Stomach (tissue), 4 donors: ENCODE results near the gene HDAC9.

Experiments
- POLR2A ChIP-seq, 4 donors: fragments of 450-650 bp; IDR thresholded peaks; one replicate each; pipeline ENCODE4 v1.6.1; 2016; ENCODE audit warnings: antibody characterized with exemption in 4 of 4, control low read depth in 2 of 4, mild to moderate bottlenecking in 1 of 4, moderate library complexity in 1 of 4
- POLR2AphosphoS5 ChIP-seq, 3 donors: sonication (generic); formaldehyde crosslinking; IDR thresholded peaks; one replicate each; pipeline ENCODE4 v1.6.1; 2016; ENCODE audit warnings: antibody characterized with exemption in 3 of 3
- TF ChIP-seq, protein P1 (sequence below), 7 experiments: fragments of 450-650 bp in 4 of 7; fragments of 200-600 bp in 3 of 7; sonication (generic) in 3 of 7; IDR thresholded peaks; one replicate each; pipeline ENCODE4 v1.5.1; 2016 to 2019; ENCODE audit warnings: antibody characterized with exemption in 7 of 7, control low read depth in 2 of 7, mild to moderate bottlenecking in 1 of 7

DNA sequence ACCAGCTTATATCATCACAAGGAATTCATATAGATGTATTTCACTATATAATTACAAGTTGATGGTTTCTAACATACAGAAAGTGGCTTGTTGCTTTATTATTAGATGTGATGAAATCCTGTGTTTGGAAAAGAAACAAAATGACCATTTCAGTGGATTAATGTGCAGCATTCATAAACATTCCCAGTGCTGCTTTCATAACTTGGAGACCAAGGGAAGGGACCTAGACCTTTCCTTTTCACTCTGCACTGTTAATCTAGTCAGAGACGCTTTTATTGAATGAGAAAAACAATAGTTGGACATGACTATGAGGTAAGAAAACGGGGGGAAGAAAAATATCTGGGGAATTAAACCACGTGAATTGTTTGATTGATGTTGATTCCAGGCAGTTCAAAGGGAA is 160.0 kb downstream of the HDAC9 start:
- TF ChIP-seq, protein P1, sequence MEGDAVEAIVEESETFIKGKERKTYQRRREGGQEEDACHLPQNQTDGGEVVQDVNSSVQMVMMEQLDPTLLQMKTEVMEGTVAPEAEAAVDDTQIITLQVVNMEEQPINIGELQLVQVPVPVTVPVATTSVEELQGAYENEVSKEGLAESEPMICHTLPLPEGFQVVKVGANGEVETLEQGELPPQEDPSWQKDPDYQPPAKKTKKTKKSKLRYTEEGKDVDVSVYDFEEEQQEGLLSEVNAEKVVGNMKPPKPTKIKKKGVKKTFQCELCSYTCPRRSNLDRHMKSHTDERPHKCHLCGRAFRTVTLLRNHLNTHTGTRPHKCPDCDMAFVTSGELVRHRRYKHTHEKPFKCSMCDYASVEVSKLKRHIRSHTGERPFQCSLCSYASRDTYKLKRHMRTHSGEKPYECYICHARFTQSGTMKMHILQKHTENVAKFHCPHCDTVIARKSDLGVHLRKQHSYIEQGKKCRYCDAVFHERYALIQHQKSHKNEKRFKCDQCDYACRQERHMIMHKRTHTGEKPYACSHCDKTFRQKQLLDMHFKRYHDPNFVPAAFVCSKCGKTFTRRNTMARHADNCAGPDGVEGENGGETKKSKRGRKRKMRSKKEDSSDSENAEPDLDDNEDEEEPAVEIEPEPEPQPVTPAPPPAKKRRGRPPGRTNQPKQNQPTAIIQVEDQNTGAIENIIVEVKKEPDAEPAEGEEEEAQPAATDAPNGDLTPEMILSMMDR (IDR thresholded peaks at IDR 0.05), result no peak
- TF ChIP-seq POLR2A (IDR thresholded peaks at IDR 0.05) (no peak), POLR2AphosphoS5 (IDR thresholded peaks at IDR 0.05) (no peak)
